GM12878 (cell line): ENCODE data around the gene OPN4. TPM values are rescaled to one million over a fixed set of nuclear protein-coding genes. Genes with fewer than 3 reads are reported as not detected.

Experiments used
- ATAC-seq: fragments of 200-7000 bp; cut with Tn5 transposase; 3 replicates; pipeline ENCODE4 v1.9.1; 2020; ENCODE audit warnings: mild to moderate bottlenecking, moderate library complexity
- BruUV-seq: library from RNA; stranded (reverse); fragments of 400-500 nt; replicated peaks from 2 replicates; lab custom pipeline; 2021; lab: Mats Ljungman, UMichigan
- CTCF ChIA-PET: fragments of 300-600 bp; sonication (Branson Sonifier 250); formaldehyde crosslinking; extraction: SDS; loops from one replicate; lab custom pipeline; 2021; ENCODE audit warnings: inconsistent platforms; lab: Yijun Ruan, JAX
- POLR2A ChIA-PET: fragments of 350-600 bp; formaldehyde crosslinking; extraction: SDS; loops from one replicate; lab custom pipeline; 2021; ENCODE audit warnings: inconsistent platforms; lab: Charles Lee
- RAD21 ChIA-PET: fragments of 300-600 bp; sonication (Branson Sonifier 250); formaldehyde crosslinking; loops from one replicate; lab custom pipeline; 2023; ENCODE audit warnings: antibody characterized with exemption; ENCODE audit not compliant: unreplicated experiment; lab: Charles Lee
- SMC1A ChIA-PET: fragments of 300-600 bp; sonication (Branson Sonifier 250); formaldehyde crosslinking; loops from one replicate; lab custom pipeline; 2023; ENCODE audit not compliant: unreplicated experiment, uncharacterized antibody; lab: Charles Lee
- DNase-seq: peaks from one replicate; pipeline ENCODE4 v3.0.0-alpha.2; 2011; ENCODE audit warnings: low read depth, low spot score
- FAIRE-seq: peaks from 3 replicates; lab custom pipeline; 2011; peaks lifted over from hg19 to GRCh38; lab: Jason Lieb, UNC
- H2AFZ ChIP-seq: 2 replicates; pipeline ENCODE4 v1.6.0; 2011; ENCODE audit warnings: low read depth, low read length, control low read depth; ENCODE audit not compliant: control insufficient read depth
- H3K27ac ChIP-seq: 2 replicates; pipeline ENCODE4 v1.5.1; 2011; ENCODE audit warnings: control low read depth; ENCODE audit not compliant: control insufficient read depth, insufficient read depth
- H3K27me3 ChIP-seq, 2 experiments: replicated peaks in 1 of 2; 2 replicates each; pipeline versions ENCODE4 v1.6.0 to v1.6.1; 2011; ENCODE audit warnings: low read length in 1 of 2; ENCODE audit not compliant: control insufficient read depth in 2 of 2, insufficient read depth in 2 of 2
- H3K36me3 ChIP-seq, 2 experiments: 2 replicates each; pipeline ENCODE4 v1.5.1; 2011; ENCODE audit warnings: low read length in 1 of 2; ENCODE audit not compliant: control insufficient read depth in 2 of 2, insufficient read depth in 2 of 2
- H3K4me1 ChIP-seq: 2 replicates; pipeline ENCODE4 v1.6.1; 2011; ENCODE audit warnings: mild to moderate bottlenecking, low read length, moderate library complexity, mixed read lengths; ENCODE audit not compliant: control insufficient read depth, insufficient read depth
- H3K4me2 ChIP-seq: 2 replicates; pipeline ENCODE4 v1.6.0; 2011; ENCODE audit warnings: control low read depth; ENCODE audit not compliant: control insufficient read depth, insufficient read depth
- H3K4me3 ChIP-seq: fragments of 200-600 bp; sonication (generic); 2 replicates; pipeline ENCODE4 v1.5.1; 2016
- H3K79me2 ChIP-seq: 2 replicates; pipeline ENCODE4 v1.6.0; 2011; ENCODE audit warnings: low read length; ENCODE audit not compliant: control insufficient read depth, insufficient read depth
- H3K9ac ChIP-seq: 2 replicates; pipeline ENCODE4 v1.8.0; 2011; ENCODE audit warnings: low read length, control low read depth, mixed read lengths; ENCODE audit not compliant: control insufficient read depth, insufficient read depth
- H3K9me3 ChIP-seq: replicated peaks from 3 replicates; pipeline ENCODE4 v1.5.1; 2011; ENCODE audit warnings: mild to moderate bottlenecking, low read length; ENCODE audit not compliant: control insufficient read depth, insufficient read depth
- H4K20me1 ChIP-seq: 2 replicates; pipeline ENCODE4 v1.6.0; 2011; ENCODE audit not compliant: control insufficient read depth, insufficient read depth
- ATF7 ChIP-seq: fragments of 450-650 bp; IDR thresholded peaks from 2 replicates; pipeline ENCODE4 v1.6.1; 2016; ENCODE audit warnings: low read depth, mild to moderate bottlenecking
- CBFB ChIP-seq: IDR thresholded peaks from 2 replicates; pipeline ENCODE4 v1.6.1; 2016; ENCODE audit warnings: antibody characterized with exemption, low read depth
- FOS ChIP-seq: IDR thresholded peaks from 3 replicates; pipeline ENCODE4 v1.6.1; 2011; ENCODE audit warnings: borderline replicate concordance; ENCODE audit not compliant: insufficient read length; ENCODE audit errors: extremely low read depth
- FOXM1 ChIP-seq: IDR thresholded peaks from 2 replicates; pipeline ENCODE4 v1.6.1; 2012; ENCODE audit warnings: low read depth, mild to moderate bottlenecking, inconsistent platforms, low read length, moderate library complexity
- RELA ChIP-seq: fragments of 450-650 bp; IDR thresholded peaks from 2 replicates; pipeline ENCODE4 v1.8.0; 2014; ENCODE audit warnings: borderline replicate concordance; ENCODE audit not compliant: partially characterized antibody
- SMARCA5 ChIP-seq: fragments of 450-650 bp; IDR thresholded peaks from 2 replicates; pipeline ENCODE4 v1.6.1; 2017; ENCODE audit warnings: mild to moderate bottlenecking
- SP1 ChIP-seq: IDR thresholded peaks from one replicate; pipeline ENCODE4 v1.6.1; 2011; ENCODE audit warnings: low read depth, low read length
- ZNF207 ChIP-seq: fragments of 450-650 bp; IDR thresholded peaks from 2 replicates; pipeline ENCODE4 v1.6.1; 2014; ENCODE audit warnings: antibody characterized with exemption, mild to moderate bottlenecking, borderline replicate concordance
- WGBS: methylation state at CpG from one replicate; pipeline ENCODE4 v1.1.6; 2016; ENCODE audit warnings: low lambda C conversion rate; ENCODE audit not compliant: insufficient replicate concordance, insufficient coverage; ENCODE audit errors: missing lambda C conversion rate; 5-methylcytosine and 5-hydroxymethylcytosine counted together
- in situ Hi-C: fragments of 300-500 bp; cut with MboI; formaldehyde crosslinking; loops from 9 replicates; pipeline ENCODE4 v1.14.3; 2018; ENCODE audit warnings: mixed read lengths
- intact Hi-C: fragments of 100-400 bp; cut with micrococcal nuclease; formaldehyde crosslinking; loops from one replicate; pipeline ENCODE4 v1.14.2; 2022; ENCODE audit not compliant: unreplicated experiment
- polyA plus RNA-seq, 11 experiments: library from polyadenylated mRNA; depleted of rRNA in 4 of 11; unstranded in 6 of 11; stranded (reverse) in 5 of 11; fragments of >200 nt; fragmentation: Nextera tagmentation in 4 of 11; fragmentation: Illumina TruSeq in 1 of 11; extraction: Ambion mirVana in 4 of 11; extraction: Trizol in 1 of 11; gene quantifications; 1 replicate in 1 of 11; 2 replicates in 10 of 11; pipeline versions ENCODE4 v1.2.1 to v1.2.3, GENCODE V29; 2011 to 2016; ENCODE audit warnings: inconsistent platforms in 2 of 11, missing spikeins in 2 of 11, low read depth in 1 of 11
- total RNA-seq, 4 experiments: library from RNA; depleted of rRNA in 3 of 4; stranded (reverse); fragments of >200 nt in 3 of 4; fragmentation: Illumina TruSeq in 1 of 4; extraction: Trizol in 1 of 4; gene quantifications; 2 replicates each; pipeline versions ENCODE4 v1.2.1 to v1.2.3, GENCODE V29; 2013 to 2021
- TF ChIP-seq, protein P1 (sequence below): IDR thresholded peaks from 2 replicates; pipeline ENCODE4 v1.6.1; 2011; ENCODE audit warnings: borderline replicate concordance, low read depth, mild to moderate bottlenecking, moderate library complexity, mixed read lengths, low read length; ENCODE audit not compliant: insufficient read depth; ENCODE audit errors: extremely low read length

Gene OPN4
- total and polyA plus RNA-seq, 10 of the 15 experiments (the other 5 are each of a cell fraction or from before 2014, with no cell fraction given) = not detected

DNA sequence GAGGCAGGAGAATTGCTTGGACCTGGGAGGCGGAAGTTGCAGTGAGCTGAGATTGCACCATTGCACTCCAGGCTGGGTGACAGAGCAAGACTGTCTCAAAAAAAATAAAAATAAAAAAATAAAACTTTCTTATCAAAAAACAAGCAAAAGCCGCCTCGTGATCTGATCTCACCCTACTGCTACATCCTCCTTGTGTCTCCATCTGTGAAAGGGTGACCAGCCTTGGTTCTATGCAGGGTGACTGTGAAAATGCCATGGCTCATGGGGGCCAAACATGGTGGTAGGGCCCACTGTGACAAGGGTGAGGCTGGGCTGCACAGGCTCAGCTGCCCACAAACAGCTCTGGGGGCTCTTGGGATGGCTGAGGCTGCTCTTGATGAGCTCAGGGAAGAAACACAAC is 968 bp upstream of the OPN4 start:
- Histone ChIP-seq H3K4me1 (no peaks in the 10 kb centered on the region), H3K4me2 (no peak overlapping the region), H3K36me3 (no peaks in the 10 kb centered on the region), H3K9ac (no peak overlapping the region), H3K27me3 (no peaks in the 10 kb centered on the region; a peak in 1 of 4 replicates), H3K79me2 (no peaks in the 10 kb centered on the region), H4K20me1 (no peaks in the 10 kb centered on the region; the same call in 1 of the 2 replicates), H2AFZ (no peak overlapping the region), H3K9me3 (no peaks in the 10 kb centered on the region), H3K4me3 (no peak overlapping the region), H3K27ac (no peak overlapping the region)
- no peak for ATAC-seq
- ChIA-PET SMC1A (no interaction called here), POLR2A (no interaction called here), CTCF (interaction anchor here (1.1 kb wide), 1 partner anchor 10 kb away, joined by 3 read pairs; no protein-coding TSS in a partner anchor), RAD21 (no interaction called here)
- no peak for FAIRE-seq
- BruUV-seq = no TSS peak
- TF ChIP-seq RELA (no peak), FOXM1 (no peak), ZNF207 (no peak), ATF7 (no peak), SMARCA5 (no peak), FOS (no peak), SP1 (no peak), CBFB (no peak)
- TF ChIP-seq, protein P1, sequence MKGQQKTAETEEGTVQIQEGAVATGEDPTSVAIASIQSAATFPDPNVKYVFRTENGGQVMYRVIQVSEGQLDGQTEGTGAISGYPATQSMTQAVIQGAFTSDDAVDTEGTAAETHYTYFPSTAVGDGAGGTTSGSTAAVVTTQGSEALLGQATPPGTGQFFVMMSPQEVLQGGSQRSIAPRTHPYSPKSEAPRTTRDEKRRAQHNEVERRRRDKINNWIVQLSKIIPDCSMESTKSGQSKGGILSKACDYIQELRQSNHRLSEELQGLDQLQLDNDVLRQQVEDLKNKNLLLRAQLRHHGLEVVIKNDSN = no peak
- 53% methylated on average over 3 of the region's 3 CpGs for WGBS
- intact Hi-C loops = no loop called here
- no peak for DNase-seq
- in situ Hi-C loops = no loop called here
